ENCODE measurements around the gene ABCB11. TPM values are rescaled to one million over a fixed set of nuclear protein-coding genes. Genes with fewer than 3 reads are reported as not detected.
"Not testable (repeated sequence)": the region's sequence is repeated elsewhere in the genome, so short reads cannot be mapped to it uniquely, and the experiment has no call there.

Gene ABCB11
- total RNA-seq, 6 experiments from 2014 or later, result 21.3 to 128 (median 54.8) TPM

- no peak for ATAC-seq
- H3K4me1 ChIP-seq, result peaks cover 0 to 5% (median 2%) of the 10 kb centered on the region in 4 donors
- WGBS (ENCODE audit: insufficient coverage, low coverage, low lambda C conversion rate, missing lambda C conversion rate), result 25% methylated on average over 3 of the region's 3 CpGs
- TF ChIP-seq POLR2A (IDR thresholded peaks at IDR 0.05) (no peak), CTCF (IDR thresholded peaks at IDR 0.05) (no peak)
- no peak for DNase-seq
- H3K4me3 ChIP-seq, result no peak overlapping the region
- no peaks in the 10 kb centered on the region for H3K36me3 ChIP-seq
- no peak overlapping the region for H3K27ac ChIP-seq
- no peaks in the 10 kb centered on the region for H3K27me3 ChIP-seq
- H3K9me3 ChIP-seq, result no peaks in the 10 kb centered on the region
- intact Hi-C loops (cut with DNase I), result no loop called here
These were observed 141.5 kb downstream of the ABCB11 start for GRCh38 chr2:168889635-168890005.

- intact Hi-C loops (cut with DNase I), result no loop called here
- no peak for ATAC-seq
- no peaks in the 10 kb centered on the region for H3K4me1 ChIP-seq
- H3K9me3 ChIP-seq, result no peaks in the 10 kb centered on the region
- H3K27me3 ChIP-seq, result no peaks in the 10 kb centered on the region
- DNase-seq, result no peak
- TF ChIP-seq POLR2A (IDR thresholded peaks at IDR 0.05) (no peak), CTCF (IDR thresholded peaks at IDR 0.05) (no peak)
- H3K27ac ChIP-seq, result no peak overlapping the region
- no peaks in the 10 kb centered on the region for H3K36me3 ChIP-seq
- no peak overlapping the region for H3K4me3 ChIP-seq
- WGBS (ENCODE audit: insufficient coverage, low coverage, low lambda C conversion rate, missing lambda C conversion rate), result no CpG with 5 or more reads among the region's 1 CpG
These were observed 146.1 kb downstream of the ABCB11 start for GRCh38 chr2:168884975-168885374.

DNA sequence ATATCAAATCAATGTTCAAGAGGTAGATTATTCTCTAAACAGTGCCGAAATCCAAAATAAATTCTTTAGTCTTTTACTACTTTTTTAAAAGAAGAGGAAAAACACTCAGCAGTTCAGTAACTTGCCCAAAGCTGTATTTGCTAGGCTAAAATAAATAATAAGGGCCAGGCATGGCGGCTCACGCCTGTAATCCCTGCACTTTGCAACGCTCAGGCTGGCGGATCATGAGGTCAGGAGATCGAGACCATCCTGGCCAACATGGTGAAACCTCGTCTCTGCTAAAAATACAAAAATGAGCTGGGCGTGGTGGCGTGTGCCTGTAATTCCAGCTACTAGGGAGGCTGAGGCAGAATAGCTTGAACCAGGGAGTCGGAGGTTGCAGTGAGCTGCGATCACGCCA is 149.0 kb downstream of the ABCB11 start:
- ATAC-seq, result not testable (repeated sequence)
- WGBS (ENCODE audit: insufficient coverage, low coverage, low lambda C conversion rate, missing lambda C conversion rate), result 91% methylated on average over 11 of the region's 12 CpGs

DNA sequence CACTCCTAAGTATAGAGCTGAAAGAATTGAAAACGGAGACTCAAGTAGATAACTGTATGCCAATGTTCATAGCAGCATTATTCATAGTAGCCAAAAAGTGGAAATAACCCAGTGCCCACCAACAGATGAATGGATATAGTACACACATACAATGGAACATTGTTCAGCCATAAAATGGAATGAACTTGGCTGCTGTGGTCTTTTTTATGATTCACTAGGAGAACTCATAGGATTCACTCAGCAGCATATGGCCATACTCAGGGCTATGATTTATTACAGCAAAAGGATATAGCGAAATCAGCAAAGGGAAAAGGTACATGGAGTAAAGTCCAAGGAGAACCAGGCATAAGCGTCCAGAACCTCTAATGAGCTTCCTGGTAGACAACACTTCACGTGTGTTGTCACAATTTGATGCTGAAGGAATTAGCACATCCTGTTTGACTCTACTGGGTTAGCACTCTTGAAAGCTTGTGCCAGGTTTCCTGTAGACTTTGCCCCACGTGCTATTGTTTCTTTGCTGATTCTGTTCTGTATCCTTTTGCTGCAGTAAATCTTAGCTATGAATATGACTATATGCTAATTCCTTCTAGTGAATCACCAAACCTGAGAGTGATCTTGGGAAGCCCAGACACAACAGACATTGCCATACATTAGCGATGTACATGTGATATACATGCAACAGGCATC is 156.6 kb downstream of the ABCB11 start:
- TF ChIP-seq CTCF (IDR thresholded peaks at IDR 0.05) (no peak), POLR2A (IDR thresholded peaks at IDR 0.05) (no peak)
- Histone ChIP-seq H3K36me3 (no peaks in the 10 kb centered on the region), H3K27me3 (no peaks in the 10 kb centered on the region), H3K4me1 (no peaks in the 10 kb centered on the region), H3K27ac (no peak overlapping the region), H3K9me3 (no peaks in the 10 kb centered on the region), H3K4me3 (no peak overlapping the region)
- WGBS (ENCODE audit: insufficient coverage, low coverage, low lambda C conversion rate, missing lambda C conversion rate), result 90% methylated on average over 5 of the region's 6 CpGs
- intact Hi-C loops (cut with DNase I), result no loop called here
- ATAC-seq (no peak), DNase-seq (no peak)

More for the DNA sequence above, 149.0 kb downstream of the ABCB11 start:
- intact Hi-C loops (cut with DNase I); H3K27ac ChIP-seq; H3K36me3 ChIP-seq; H3K27me3 ChIP-seq; H3K4me1 ChIP-seq; DNase-seq; H3K9me3 ChIP-seq; H3K4me3 ChIP-seq: not testable (repeated sequence)

DNA sequence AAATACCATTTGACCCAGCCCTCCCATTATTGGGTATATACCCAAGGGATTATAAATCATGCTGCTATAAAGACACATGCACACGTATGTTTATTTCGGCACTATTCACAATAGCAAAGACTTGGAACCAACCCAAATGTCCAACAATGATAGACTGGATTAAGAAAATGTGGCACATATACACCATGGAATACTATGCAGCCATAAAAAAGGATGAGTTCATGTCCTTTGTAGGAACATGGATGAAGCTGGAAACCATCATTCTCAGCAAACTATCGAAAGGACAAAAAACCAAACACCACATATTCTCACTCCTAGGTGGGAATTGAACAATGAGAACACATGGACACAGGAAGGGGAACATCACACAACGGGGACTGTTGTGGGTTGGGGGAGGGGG is 160.3 kb downstream of the ABCB11 start:
- 94% methylated on average over 3 of the region's 4 CpGs for WGBS (ENCODE audit: insufficient coverage, low coverage, low lambda C conversion rate, missing lambda C conversion rate)
- H3K27ac ChIP-seq; H3K4me3 ChIP-seq; H3K4me1 ChIP-seq; intact Hi-C loops (cut with DNase I); DNase-seq; H3K9me3 ChIP-seq; H3K27me3 ChIP-seq; H3K36me3 ChIP-seq; ATAC-seq: not testable (repeated sequence)

Other genes with a start within 250 kb of the ABCB11 start
- gene NOSTRIN, start 228.7 kb downstream of the ABCB11 start, total RNA-seq, result 10 to 100 TPM in 1 of 6 experiments, 1 to 10 TPM in 5; 3.6 to 20.9 (median 9.0) TPM
- gene SPC25, start 140.9 kb downstream of the ABCB11 start, total RNA-seq, result 1 to 10 TPM in 1 of 6 experiments, under 1 TPM in 4, not detected in 1; 0.15 to 1.1 (median 0.67) TPM
- gene G6PC2, start 130.0 kb downstream of the ABCB11 start, total RNA-seq, result not detected
- 1 to 10 TPM in 2 of 6 experiments, under 1 TPM in 4; 0.29 to 1.2 (median 0.55) TPM for gene DHRS9, start 38.2 kb upstream of the ABCB11 start, total RNA-seq